Bronchial epithelial cell (primary cell): ENCODE measurements around the gene MBTPS2. TPM values are rescaled to one million over a fixed set of nuclear protein-coding genes. Genes with fewer than 3 reads are reported as not detected.
A peak's percentile ranks its signal among the peaks of the same experiment; 100 is the strongest.

Experiments used
- DNase-seq: peaks from one replicate; pipeline ENCODE4 v3.0.0-alpha.2; 2010; ENCODE audit warnings: low read depth
- FAIRE-seq: peaks from 2 replicates; lab custom pipeline; 2011; peaks lifted over from hg19 to GRCh38; lab: Jason Lieb, UNC
- H3K27me3 ChIP-seq: 2 replicates; pipeline ENCODE4 v1.5.1; 2011; ENCODE audit warnings: low read length; ENCODE audit not compliant: control insufficient read depth, insufficient read depth
- H3K36me3 ChIP-seq: 2 replicates; pipeline ENCODE4 v1.5.1; 2011; ENCODE audit warnings: low read length; ENCODE audit not compliant: control insufficient read depth, insufficient read depth
- H3K4me3 ChIP-seq: 2 replicates; pipeline ENCODE4 v1.5.1; 2011; ENCODE audit warnings: mild to moderate bottlenecking, low read depth, low read length, control low read depth
- total RNA-seq: library from RNA; depleted of rRNA; stranded (reverse); fragments of >200 nt; gene quantifications from 2 replicates; pipeline ENCODE4 v1.2.1, GENCODE V29; 2014
- TF ChIP-seq, protein P1 (sequence below): IDR thresholded peaks from 2 replicates; pipeline ENCODE4 v1.5.1; 2011; ENCODE audit warnings: mild to moderate bottlenecking, moderate library complexity, low read length, control low read depth, inconsistent platforms; ENCODE audit not compliant: insufficient read depth, severe bottlenecking

MBTPS2 gene
- total RNA-seq, 1 donor from 2014 or later: 3.9 TPM

DNA sequence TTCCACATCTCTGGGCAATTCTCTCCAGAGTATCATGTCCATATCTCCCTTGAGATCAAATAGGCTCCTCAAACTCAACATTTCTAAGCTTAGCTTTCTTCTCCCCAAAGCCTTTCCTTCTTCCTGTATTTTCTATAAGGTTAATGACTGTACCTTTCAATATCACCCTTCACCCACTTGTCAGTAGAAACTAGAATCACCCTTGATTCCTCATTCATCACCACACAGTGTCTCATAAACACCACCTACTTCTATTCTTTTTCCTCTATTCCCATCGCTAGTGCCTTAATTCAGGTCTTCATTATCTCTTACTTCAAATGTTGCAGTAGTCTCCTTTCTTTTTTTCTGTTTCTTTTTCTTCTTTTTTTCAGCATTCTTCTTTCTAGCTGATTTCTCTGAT is 72.8 kb downstream of the MBTPS2 start:
- no peaks in the 10 kb centered on the region for H3K36me3 ChIP-seq
- no peak for DNase-seq
- no peak overlapping the region for H3K4me3 ChIP-seq
- H3K27me3 ChIP-seq: no peaks in the 10 kb centered on the region
- no peak for FAIRE-seq
- TF ChIP-seq, protein P1, sequence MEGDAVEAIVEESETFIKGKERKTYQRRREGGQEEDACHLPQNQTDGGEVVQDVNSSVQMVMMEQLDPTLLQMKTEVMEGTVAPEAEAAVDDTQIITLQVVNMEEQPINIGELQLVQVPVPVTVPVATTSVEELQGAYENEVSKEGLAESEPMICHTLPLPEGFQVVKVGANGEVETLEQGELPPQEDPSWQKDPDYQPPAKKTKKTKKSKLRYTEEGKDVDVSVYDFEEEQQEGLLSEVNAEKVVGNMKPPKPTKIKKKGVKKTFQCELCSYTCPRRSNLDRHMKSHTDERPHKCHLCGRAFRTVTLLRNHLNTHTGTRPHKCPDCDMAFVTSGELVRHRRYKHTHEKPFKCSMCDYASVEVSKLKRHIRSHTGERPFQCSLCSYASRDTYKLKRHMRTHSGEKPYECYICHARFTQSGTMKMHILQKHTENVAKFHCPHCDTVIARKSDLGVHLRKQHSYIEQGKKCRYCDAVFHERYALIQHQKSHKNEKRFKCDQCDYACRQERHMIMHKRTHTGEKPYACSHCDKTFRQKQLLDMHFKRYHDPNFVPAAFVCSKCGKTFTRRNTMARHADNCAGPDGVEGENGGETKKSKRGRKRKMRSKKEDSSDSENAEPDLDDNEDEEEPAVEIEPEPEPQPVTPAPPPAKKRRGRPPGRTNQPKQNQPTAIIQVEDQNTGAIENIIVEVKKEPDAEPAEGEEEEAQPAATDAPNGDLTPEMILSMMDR: no peak

DNA sequence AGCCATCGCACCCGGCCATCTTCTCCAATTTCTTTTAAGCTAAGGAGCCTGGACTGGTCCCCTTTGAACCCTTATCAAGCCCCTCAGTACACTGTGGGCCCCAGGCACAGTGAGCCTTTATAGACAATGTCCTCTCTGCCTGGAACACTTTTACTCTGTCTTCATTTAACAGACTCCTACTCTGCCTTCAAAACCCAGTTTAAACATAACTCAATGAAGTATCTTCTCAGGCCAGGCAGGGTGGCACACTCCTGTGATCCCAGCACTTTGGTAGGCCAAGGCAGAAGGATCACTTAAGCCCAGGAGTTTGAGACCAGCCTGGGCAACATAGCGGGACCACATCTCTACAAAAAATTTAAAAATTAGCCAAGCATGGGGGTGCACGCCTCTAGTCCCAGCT is 73.6 kb downstream of the MBTPS2 start:
- FAIRE-seq: no peak
- H3K4me3 ChIP-seq: no peak overlapping the region
- TF ChIP-seq, protein P1: no peak
- DNase-seq: no peak
- H3K27me3 ChIP-seq: no peaks in the 10 kb centered on the region
- H3K36me3 ChIP-seq: no peaks in the 10 kb centered on the region

DNA sequence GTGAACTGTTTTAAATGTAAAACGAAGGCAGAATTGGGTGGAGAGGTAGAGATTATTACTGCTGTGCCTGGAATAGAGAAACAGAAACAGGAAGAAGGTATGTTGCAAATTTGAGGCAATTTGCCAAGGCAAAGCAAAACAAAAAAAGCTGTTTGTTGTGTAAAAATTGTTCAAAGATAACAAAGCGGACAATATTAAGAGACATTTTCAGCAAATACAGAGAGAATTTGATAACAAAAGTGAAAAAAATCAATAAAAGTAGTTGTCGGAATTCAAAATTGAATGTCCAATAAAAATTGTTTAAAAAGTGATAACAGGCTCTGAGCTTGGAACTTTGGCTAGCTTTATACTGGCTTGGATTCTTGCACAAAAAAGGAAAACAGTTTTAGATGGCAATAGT is 86.7 kb downstream of the MBTPS2 start:
- no peak overlapping the region for H3K4me3 ChIP-seq
- TF ChIP-seq, protein P1: no peak

DNA sequence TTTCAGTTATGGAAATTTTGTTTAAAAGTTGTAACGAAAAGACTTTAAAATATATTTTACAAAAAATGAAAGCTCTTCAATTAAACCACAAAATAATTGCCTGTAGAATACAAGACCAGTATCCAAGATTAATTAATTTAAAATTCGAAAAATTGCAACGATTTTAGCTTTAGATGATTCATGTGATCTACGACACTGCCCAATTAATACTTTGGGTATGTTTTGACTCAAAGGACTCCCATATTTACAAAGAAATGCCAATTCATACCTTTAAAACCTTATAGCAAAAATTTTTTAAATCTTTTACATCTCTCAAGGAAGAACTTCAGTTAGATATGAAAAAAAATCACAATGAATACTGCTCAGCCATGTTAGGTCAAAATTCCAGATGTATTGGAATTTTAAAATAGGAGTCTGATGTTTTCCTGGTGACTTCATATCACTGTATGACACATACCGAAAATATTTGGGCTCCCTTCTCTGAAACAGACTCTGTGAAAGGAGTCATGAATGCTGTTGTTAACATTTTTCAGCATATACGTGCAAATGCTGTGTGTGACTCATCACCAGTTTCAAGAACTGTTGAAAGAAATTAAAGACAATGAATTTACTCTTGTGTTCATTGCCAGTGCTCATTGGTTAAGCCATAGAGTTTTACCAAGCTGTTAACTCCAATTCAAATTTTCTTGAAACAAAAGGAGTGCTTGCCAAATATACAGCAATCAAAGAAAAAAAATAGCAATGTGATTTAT is 87.3 kb downstream of the MBTPS2 start:
- DNase-seq (peak; percentile 94), FAIRE-seq (no peak)
- TF ChIP-seq, protein P1: no peak
- H3K4me3 ChIP-seq: no peak overlapping the region
- H3K27me3 ChIP-seq: no peaks in the 10 kb centered on the region
- no peaks in the 10 kb centered on the region for H3K36me3 ChIP-seq

More for the DNA sequence above, 86.7 kb downstream of the MBTPS2 start:
- H3K36me3 ChIP-seq: no peaks in the 10 kb centered on the region
- no peaks in the 10 kb centered on the region for H3K27me3 ChIP-seq
- DNase-seq: no peak
- FAIRE-seq: no peak

DNA sequence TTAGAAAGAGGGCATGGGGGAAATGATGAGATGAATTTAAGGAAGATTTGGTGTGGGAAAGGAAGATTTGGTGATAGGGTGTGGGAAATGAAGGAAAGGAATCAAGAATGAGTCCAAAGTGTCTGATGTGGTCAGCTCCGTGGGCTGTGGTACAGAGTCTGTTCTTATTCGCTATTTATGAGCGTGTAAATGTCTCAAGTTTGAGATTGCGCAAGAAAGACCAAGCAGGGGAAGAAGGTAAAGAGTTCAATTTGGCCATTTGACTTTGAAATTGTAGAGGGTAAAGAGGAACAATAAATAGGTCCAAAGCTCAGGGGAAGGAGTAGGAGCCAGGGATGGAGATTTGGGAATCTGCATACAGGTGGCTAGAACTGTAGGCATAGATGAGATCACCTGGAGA is 89.8 kb downstream of the MBTPS2 start:
- DNase-seq (no peak), FAIRE-seq (no peak)
- H3K36me3 ChIP-seq: no peaks in the 10 kb centered on the region
- TF ChIP-seq, protein P1: no peak
- H3K27me3 ChIP-seq: no peaks in the 10 kb centered on the region
- H3K4me3 ChIP-seq: no peak overlapping the region

DNA sequence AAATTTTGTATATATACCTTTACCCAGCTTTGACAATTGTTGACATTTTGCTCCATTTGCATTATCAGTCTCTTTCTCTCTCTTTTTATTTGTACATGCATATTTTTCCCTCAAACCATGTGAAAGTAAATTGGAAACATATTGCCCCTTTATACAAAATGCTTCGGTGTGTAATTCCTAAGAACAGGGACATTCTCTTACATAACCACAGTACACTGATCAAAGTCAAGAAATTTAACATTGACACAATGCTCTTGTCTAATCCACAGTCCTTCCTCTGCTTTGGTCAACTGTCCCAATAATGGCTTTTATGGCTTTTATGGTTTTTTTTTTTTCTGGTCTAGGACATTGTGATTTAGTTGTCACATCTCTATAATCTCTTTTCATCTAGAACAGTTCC is 91.6 kb downstream of the MBTPS2 start:
- DNase-seq (no peak), FAIRE-seq (no peak)
- H3K4me3 ChIP-seq: no peak overlapping the region
- no peaks in the 10 kb centered on the region for H3K36me3 ChIP-seq
- no peaks in the 10 kb centered on the region for H3K27me3 ChIP-seq
- TF ChIP-seq, protein P1: no peak
